HepG2 (cell line): ENCODE measurements around the gene KCTD5. TPM values are rescaled to one million over a fixed set of nuclear protein-coding genes. Genes with fewer than 3 reads are reported as not detected.

Experiments
- CREB1 ChIP-seq, 2 experiments: fragments of 450-650 bp in 1 of 2; IDR thresholded peaks; 2 replicates each; pipeline ENCODE4 v1.6.1; 2016 to 2017; ENCODE audit warnings: control low read depth in 1 of 2, mild to moderate bottlenecking in 1 of 2, missing compliant biosample characterization in 1 of 2, missing genetic modification characterization in 1 of 2
- CREM ChIP-seq, 2 experiments: sonication (generic) in 1 of 2; formaldehyde crosslinking in 1 of 2; IDR thresholded peaks; 2 replicates each; pipeline versions ENCODE4 v1.4.0 to v1.6.1; 2016 to 2020; ENCODE audit warnings: antibody characterized with exemption in 1 of 2, mild to moderate bottlenecking in 1 of 2, missing genetic modification reagents in 1 of 2
- ELF1 ChIP-seq: sonication (generic); formaldehyde crosslinking; IDR thresholded peaks from 2 replicates; pipeline ENCODE4 v1.4.0; 2020; ENCODE audit warnings: missing genetic modification reagents
- EZH2 ChIP-seq: conservative IDR thresholded peaks from 2 replicates; pipeline ENCODE4 v1.6.1; 2012; ENCODE audit warnings: mild to moderate bottlenecking, low read depth, low read length, moderate library complexity
- HMG20B ChIP-seq: conservative IDR thresholded peaks from 2 replicates; pipeline ENCODE4 v1.6.1; 2016; ENCODE audit warnings: missing genetic modification reagents, missing compliant biosample characterization
- HMGA1 ChIP-seq: sonication (generic); formaldehyde crosslinking; conservative IDR thresholded peaks from 2 replicates; pipeline ENCODE4 v1.4.0; 2020; ENCODE audit warnings: missing genetic modification reagents
- IKZF1 ChIP-seq: fragments of 450-650 bp; IDR thresholded peaks from 2 replicates; pipeline ENCODE4 v1.7.1; 2016
- MIER2 ChIP-seq: IDR thresholded peaks from 2 replicates; pipeline ENCODE4 v1.6.1; 2016; ENCODE audit warnings: missing biosample characterization, missing genetic modification reagents
- NFE2L1 ChIP-seq: sonication (generic); formaldehyde crosslinking; IDR thresholded peaks from 2 replicates; pipeline ENCODE4 v1.4.0; 2020; ENCODE audit warnings: missing genetic modification reagents, mild to moderate bottlenecking, borderline replicate concordance
- PAF1 ChIP-seq: IDR thresholded peaks from 2 replicates; pipeline ENCODE4 v1.6.1; 2016; ENCODE audit warnings: missing genetic modification reagents, missing compliant biosample characterization
- PPARG ChIP-seq: conservative IDR thresholded peaks from 2 replicates; pipeline ENCODE4 v1.6.1; 2016; ENCODE audit warnings: missing biosample characterization, missing genetic modification reagents
- PRMT3 ChIP-seq: sonication (generic); formaldehyde crosslinking; IDR thresholded peaks from 2 replicates; pipeline ENCODE4 v1.8.1; 2022; ENCODE audit warnings: low read depth, mild to moderate bottlenecking, moderate library complexity, missing genetic modification reagents, borderline replicate concordance
- SMYD3 ChIP-seq: sonication (generic); formaldehyde crosslinking; IDR thresholded peaks from 2 replicates; pipeline ENCODE4 v1.8.1; 2023; ENCODE audit warnings: mild to moderate bottlenecking, missing genetic modification reagents
- STAG1 ChIP-seq: sonication (generic); formaldehyde crosslinking; IDR thresholded peaks from 2 replicates; pipeline ENCODE4 v1.4.0; 2020; ENCODE audit warnings: missing genetic modification reagents
- TOPORS ChIP-seq: sonication (generic); formaldehyde crosslinking; IDR thresholded peaks from 2 replicates; pipeline ENCODE4 v1.8.0; 2023; ENCODE audit warnings: mild to moderate bottlenecking, missing genetic modification reagents
- XRCC5 ChIP-seq: fragments of 200-400 bp; formaldehyde crosslinking; optimal IDR thresholded peaks from 2 replicates; pipeline ENCODE3; 2017; ENCODE audit warnings: mild to moderate bottlenecking, low read length
- YY1 ChIP-seq: IDR thresholded peaks from 2 replicates; pipeline ENCODE4 v1.6.1; 2011; ENCODE audit warnings: low read length, low read depth, moderate library complexity, mild to moderate bottlenecking; ENCODE audit not compliant: insufficient read depth, insufficient replicate concordance
- ZFP36 ChIP-seq: fragments of 150-350 bp; IDR thresholded peaks from 2 replicates; pipeline ENCODE4 v1.6.1; 2018; ENCODE audit warnings: borderline replicate concordance, low read length, low read depth; ENCODE audit not compliant: partially characterized antibody
- ZNF264 ChIP-seq: sonication (generic); formaldehyde crosslinking; IDR thresholded peaks from 2 replicates; pipeline ENCODE4 v1.4.0; 2020; ENCODE audit warnings: missing genetic modification reagents
- ZNF510 ChIP-seq: sonication (generic); formaldehyde crosslinking; IDR thresholded peaks from 2 replicates; pipeline ENCODE4 v1.4.0; 2020; ENCODE audit warnings: low read depth, mild to moderate bottlenecking, missing genetic modification reagents
- ZNF572 ChIP-seq: sonication (generic); formaldehyde crosslinking; IDR thresholded peaks from 2 replicates; pipeline ENCODE4 v1.5.1; 2020; ENCODE audit warnings: mild to moderate bottlenecking, missing genetic modification reagents
- ZNF781 ChIP-seq: sonication (generic); formaldehyde crosslinking; IDR thresholded peaks from 2 replicates; pipeline ENCODE4 v1.5.1; 2020; ENCODE audit warnings: borderline replicate concordance, mild to moderate bottlenecking, missing genetic modification reagents; ENCODE audit errors: not compliant biosample characterization
- ZNF792 ChIP-seq: IDR thresholded peaks from 2 replicates; pipeline ENCODE4 v1.6.1; 2016
- polyA plus RNA-seq, 8 experiments: library from polyadenylated mRNA; depleted of rRNA in 3 of 8; stranded (reverse) in 7 of 8; unstranded in 1 of 8; fragments of >200 nt; fragmentation: Illumina TruSeq in 4 of 8; extraction: Trizol in 4 of 8; gene quantifications; 2 replicates each; pipeline versions ENCODE4 v1.2.1 to v1.2.3, GENCODE V29; 2011 to 2016; ENCODE audit warnings: low read depth in 4 of 8, missing spikeins in 1 of 8, mixed read lengths in 1 of 8; ENCODE audit not compliant: insufficient read depth in 1 of 8
- total RNA-seq, 5 experiments: library from RNA; depleted of rRNA; stranded (reverse); fragments of >200 nt; fragmentation: Illumina TruSeq; extraction: Trizol; gene quantifications; 2 replicates each; pipeline ENCODE4 v1.2.3, GENCODE V29; 2016; ENCODE audit warnings: low read depth in 1 of 5
- TF ChIP-seq, protein P1 (sequence below): sonication (generic); formaldehyde crosslinking; conservative IDR thresholded peaks from 2 replicates; pipeline ENCODE4 v1.4.0; 2020; ENCODE audit warnings: missing genetic modification reagents
- TF ChIP-seq, protein P2 (sequence below): sonication (generic); formaldehyde crosslinking; IDR thresholded peaks from 2 replicates; pipeline ENCODE4 v1.4.0; 2020; ENCODE audit warnings: low read depth, mild to moderate bottlenecking, missing genetic modification reagents
- TF ChIP-seq, protein P3 (sequence below): sonication (generic); formaldehyde crosslinking; IDR thresholded peaks from 2 replicates; pipeline ENCODE4 v1.8.1; 2023; ENCODE audit warnings: mild to moderate bottlenecking, missing genetic modification reagents

The KCTD5 gene
- total and polyA plus RNA-seq, 2 of the 13 experiments (the other 11 are each of a cell fraction or from before 2014, with no cell fraction given), result 25.4 to 29.8 TPM

DNA sequence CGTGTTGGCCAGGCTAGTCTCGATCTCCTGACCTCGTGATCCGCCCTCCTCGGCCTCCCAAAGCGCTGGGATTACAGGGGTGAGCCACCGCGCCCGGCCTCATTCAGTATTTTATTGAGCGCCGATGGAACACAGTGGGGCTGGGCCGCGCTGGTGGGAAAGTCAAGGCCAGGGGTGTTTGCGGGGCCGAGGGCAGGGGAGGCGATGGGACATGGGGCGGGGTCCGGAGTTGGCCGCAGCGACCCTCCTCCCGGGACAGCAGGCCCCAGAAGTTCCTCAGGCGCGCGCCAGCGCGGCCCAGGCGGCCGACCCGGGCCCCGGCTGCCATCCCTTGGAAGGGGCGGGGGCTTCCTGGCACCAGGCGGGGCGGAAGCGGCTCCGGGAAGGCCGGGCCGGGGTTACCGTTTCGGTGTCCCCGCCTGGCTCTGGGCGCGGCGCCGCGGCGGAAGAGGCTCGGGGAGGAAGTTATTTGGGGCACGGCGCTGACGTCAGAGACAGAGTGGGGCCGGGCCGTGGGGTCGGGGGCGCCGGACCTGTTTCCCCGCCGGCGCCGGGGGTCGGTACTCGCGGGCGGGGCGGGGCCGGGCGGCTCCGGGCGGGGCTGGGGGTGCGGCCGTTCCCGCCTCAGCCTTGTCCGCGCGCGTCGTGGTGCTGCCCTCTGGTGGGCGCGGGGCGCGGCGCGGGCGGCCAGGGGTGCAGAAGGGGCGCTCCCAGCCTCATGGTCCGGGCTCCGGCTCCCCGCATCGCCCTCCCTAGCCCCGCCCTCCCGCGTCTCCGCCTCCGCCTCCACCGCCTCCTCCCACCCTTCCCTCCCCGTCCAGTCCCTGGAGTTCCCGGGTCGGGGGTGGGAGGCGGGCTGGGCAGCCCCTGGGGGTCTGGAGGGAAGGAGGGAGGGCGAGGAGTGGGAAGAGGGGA is 38.7 kb downstream of the KCTD5 start (continued):
- no peak for TF ChIP-seq PRMT3 (CRISPR knock-in tag)
- no peak for TF ChIP-seq ZNF572
- TF ChIP-seq SMYD3 (CRISPR knock-in tag), result no peak
- no peak for TF ChIP-seq NFE2L1 (CRISPR knock-in tag)
- TF ChIP-seq XRCC5, result no peak
- 0 out of 2 replicates have a peak, but pooled peaks have one; percentile 27 for TF ChIP-seq HMG20B (CRISPR knock-in tag)
- TF ChIP-seq ZNF792 (CRISPR knock-in tag), result no peak
- TF ChIP-seq CREB1 (IDR thresholded peaks at IDR 0.05), result peak; percentile 93
- peak; percentile 86 for TF ChIP-seq CREB1 (CRISPR knock-in tag; IDR thresholded peaks at IDR 0.05)
- TF ChIP-seq ZNF510 (CRISPR knock-in tag), result no peak
- no peak for TF ChIP-seq PPARG
- no peak for TF ChIP-seq MIER2 (CRISPR knock-in tag)
- no peak for TF ChIP-seq ZNF264 (CRISPR knock-in tag)
- TF ChIP-seq IKZF1, result no peak
- no peak for TF ChIP-seq PAF1 (CRISPR knock-in tag)
- peak; percentile 33; the same call in 1 of the 2 replicates for TF ChIP-seq STAG1 (CRISPR knock-in tag)
- TF ChIP-seq, protein P1, sequence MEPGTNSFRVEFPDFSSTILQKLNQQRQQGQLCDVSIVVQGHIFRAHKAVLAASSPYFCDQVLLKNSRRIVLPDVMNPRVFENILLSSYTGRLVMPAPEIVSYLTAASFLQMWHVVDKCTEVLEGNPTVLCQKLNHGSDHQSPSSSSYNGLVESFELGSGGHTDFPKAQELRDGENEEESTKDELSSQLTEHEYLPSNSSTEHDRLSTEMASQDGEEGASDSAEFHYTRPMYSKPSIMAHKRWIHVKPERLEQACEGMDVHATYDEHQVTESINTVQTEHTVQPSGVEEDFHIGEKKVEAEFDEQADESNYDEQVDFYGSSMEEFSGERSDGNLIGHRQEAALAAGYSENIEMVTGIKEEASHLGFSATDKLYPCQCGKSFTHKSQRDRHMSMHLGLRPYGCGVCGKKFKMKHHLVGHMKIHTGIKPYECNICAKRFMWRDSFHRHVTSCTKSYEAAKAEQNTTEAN (CRISPR knock-in tag), result peak; percentile 53; the same call in 1 of the 2 replicates
- no peak for TF ChIP-seq HMGA1
- no peak for TF ChIP-seq TOPORS (CRISPR knock-in tag)
- TF ChIP-seq YY1, result peak; percentile 84
- TF ChIP-seq CREM (IDR thresholded peaks at IDR 0.05), result peak; percentile 82
- TF ChIP-seq CREM (CRISPR knock-in tag; IDR thresholded peaks at IDR 0.05), result peak; percentile 79; the same call in 1 of the 2 replicates
- no peak for TF ChIP-seq ZFP36
- TF ChIP-seq, protein P2, sequence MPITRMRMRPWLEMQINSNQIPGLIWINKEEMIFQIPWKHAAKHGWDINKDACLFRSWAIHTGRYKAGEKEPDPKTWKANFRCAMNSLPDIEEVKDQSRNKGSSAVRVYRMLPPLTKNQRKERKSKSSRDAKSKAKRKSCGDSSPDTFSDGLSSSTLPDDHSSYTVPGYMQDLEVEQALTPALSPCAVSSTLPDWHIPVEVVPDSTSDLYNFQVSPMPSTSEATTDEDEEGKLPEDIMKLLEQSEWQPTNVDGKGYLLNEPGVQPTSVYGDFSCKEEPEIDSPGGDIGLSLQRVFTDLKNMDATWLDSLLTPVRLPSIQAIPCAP (CRISPR knock-in tag), result no peak
- TF ChIP-seq, protein P3, sequence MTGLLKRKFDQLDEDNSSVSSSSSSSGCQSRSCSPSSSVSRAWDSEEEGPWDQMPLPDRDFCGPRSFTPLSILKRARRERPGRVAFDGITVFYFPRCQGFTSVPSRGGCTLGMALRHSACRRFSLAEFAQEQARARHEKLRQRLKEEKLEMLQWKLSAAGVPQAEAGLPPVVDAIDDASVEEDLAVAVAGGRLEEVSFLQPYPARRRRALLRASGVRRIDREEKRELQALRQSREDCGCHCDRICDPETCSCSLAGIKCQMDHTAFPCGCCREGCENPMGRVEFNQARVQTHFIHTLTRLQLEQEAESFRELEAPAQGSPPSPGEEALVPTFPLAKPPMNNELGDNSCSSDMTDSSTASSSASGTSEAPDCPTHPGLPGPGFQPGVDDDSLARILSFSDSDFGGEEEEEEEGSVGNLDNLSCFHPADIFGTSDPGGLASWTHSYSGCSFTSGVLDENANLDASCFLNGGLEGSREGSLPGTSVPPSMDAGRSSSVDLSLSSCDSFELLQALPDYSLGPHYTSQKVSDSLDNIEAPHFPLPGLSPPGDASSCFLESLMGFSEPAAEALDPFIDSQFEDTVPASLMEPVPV, result no peak
- TF ChIP-seq ZNF781, result no peak
- peak; percentile 73 for TF ChIP-seq ELF1
- TF ChIP-seq EZH2, result no peak
